Hematopoietic multipotent progenitor cell treated with erythropoietin and hydrocortisone succinate and interleukin-3 and kit ligand, for 15 days (in vitro differentiated cells): Measurements from ENCODE around the gene NRBF2.

Experiments
- DNase-seq: peaks from one replicate; pipeline ENCODE4 v3.0.0-alpha.2; 2015; ENCODE audit warnings: low spot score

NRBF2 gene

DNA sequence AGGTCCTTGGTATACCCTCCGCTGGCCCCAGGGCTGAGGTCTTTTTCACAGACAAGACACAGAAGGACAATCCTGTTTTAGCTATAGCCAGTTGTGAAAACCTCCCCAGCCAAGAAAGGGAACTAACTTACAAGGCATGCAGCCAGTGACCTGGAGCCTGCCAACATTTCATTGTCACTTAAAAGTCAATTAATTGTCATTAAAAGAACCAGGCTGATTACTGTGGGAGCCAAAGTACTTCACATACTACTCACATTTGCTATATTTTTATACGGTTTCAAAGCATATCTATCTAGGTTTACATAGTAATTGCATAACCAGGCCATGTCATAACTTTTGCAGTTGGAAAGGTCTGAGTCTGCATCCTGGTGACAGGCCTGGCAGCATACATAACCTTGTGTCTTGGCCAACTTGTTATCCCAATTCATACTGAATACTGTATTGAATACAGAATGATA, 31.1 kb downstream of the NRBF2 start:
- no peak for DNase-seq

DNA sequence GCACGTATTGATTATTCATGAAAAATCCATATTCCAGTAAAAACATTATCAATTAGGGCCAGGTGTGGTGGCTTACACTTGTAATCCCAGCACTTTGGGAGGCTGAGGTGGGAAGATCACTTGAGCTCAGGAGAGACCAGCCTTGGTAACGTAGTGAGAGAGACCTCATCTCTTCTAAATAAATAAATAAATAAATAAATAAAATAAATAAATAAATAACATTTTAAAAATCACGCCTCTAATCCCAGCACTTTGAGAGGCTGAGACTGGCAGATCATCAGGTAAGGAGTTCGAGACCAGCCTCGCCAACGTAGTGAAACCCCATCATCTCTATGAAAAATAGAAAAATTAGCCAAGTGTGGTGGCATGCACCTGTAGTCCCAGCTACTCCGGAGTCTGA, 32.1 kb downstream of the NRBF2 start:
- DNase-seq = no peak

- peak; percentile 77 for DNase-seq
These were observed 33.7 kb downstream of the NRBF2 start for GRCh38 chr10:63166742-63167258.

GRCh38 chr10:63168821-63169462, 35.8 kb downstream of the NRBF2 start:
- no peak for DNase-seq

GRCh38 chr10:63169624-63170023, 36.5 kb downstream of the NRBF2 start:
- DNase-seq = no peak

DNA sequence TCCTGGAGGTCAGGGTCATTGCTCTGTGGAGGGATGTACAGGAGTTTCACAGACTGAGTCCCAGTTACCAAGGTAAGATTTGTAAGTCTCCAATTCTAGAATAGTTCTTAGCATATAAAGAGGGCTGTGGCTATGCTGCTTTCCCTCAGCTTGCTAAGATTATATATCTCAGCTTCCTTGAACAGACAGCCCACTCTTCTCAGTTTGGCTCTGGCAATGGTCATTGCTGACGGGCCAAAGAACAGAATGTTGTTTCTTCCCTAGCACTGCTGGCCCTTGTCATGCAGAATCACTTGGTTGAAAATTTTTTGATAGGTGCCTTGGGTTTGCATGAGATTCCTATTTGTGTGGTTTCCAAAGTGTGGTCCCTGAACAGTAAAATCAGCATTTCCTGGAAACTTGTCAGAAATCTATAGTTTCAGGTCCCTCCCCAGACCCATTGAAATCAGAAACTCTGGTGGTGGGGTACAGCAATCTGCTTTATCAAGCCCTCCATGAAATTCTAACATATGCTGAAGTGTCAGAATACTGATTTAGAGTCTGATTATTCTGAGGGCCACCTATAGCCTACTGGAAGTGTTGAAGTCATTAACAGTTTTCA, 38.2 kb downstream of the NRBF2 start:
- no peak for DNase-seq

DNA sequence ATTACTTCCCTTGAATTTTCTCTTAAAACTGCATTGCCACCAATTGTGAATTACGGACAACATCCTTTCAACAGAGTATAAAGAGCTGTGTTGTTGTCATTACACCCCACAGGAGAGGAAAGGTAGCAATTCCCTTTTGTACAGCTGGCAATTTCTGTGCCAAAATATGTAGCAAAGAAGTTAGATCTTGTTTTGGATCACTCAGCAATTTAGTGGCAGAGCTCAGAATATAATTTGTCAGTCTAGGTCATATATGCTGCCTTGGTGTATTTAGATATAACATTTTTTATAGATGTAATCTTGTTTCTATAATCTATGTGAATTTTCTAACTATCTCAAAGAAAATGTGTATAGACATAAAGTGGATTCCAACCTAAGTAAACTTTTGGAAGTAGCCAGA, 38.8 kb downstream of the NRBF2 start:
- DNase-seq = no peak

GRCh38 chr10:63173468-63174232, 40.5 kb downstream of the NRBF2 start:
- DNase-seq = no peak

DNA sequence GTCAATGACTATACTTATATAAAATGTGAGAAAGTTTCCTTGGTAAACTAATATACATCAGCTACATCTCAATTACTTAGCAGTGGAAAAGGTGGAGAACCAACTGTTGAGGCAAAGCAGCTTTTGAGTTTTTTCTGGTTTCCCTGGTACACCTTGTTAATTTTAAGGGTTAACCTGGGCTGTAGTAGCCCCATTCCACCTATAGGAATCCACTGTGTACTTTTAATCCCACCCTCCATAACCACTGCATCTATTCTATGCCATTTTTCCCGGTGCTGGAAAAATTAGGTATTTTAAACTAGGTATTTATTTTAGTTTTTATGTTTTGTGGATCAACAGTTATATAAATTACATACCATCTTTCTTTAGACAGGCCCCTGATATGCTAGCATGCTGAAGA, 42.4 kb downstream of the NRBF2 start:
- DNase-seq = no peak

DNA sequence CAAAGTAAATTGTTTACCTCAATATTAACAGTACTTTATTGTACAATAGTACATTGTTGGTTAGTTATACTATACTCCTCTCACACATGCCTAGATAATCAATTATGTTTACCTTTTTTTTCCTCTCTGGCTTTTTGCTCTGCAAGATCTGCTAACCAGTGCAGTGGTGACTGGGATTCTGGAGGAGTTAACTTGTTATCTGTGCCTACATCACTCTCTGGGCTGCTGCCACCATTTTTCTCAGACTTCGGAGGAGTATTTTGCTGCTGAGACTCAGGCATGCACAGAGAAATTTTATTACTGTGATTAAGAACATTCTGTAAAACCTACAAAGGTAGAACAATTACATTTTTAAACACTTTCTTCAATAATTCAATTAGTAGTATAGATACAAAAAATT, 59.7 kb downstream of the NRBF2 start:
- DNase-seq = no peak

DNA sequence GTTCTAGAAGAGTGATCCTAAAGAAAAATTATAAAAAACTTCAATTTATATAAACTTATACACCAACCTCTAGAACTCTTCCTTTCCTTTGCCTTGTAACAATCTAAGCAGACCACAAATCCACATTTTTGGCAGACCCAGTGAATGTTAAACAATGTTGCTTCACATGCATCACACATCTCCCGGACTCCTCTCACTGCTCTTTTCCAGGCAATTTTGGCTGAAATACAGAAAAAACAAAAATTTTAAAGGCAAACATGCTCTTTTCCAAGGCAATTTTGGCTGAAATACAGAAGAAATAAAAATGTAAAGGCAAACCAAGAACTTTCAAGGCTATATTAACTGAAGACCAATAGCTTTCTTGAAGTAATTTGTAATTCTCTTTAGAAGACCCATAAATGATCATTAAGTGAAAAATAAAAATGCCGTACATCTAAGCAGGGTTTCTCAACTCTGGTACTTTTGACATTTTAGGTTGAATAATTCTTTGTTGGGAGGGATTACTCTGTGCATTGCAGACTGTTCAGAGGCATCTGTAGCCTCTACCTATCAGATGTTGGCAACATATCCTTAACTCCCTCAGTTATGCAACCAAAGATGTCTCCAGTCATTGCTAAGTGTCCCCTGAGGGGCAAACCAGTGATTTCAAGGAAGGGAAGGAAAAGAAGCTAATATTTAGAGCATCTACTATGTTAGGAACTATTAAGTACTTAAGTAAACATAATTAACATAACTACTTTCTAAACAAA, 64.4 kb downstream of the NRBF2 start:
- no peak for DNase-seq

DNA sequence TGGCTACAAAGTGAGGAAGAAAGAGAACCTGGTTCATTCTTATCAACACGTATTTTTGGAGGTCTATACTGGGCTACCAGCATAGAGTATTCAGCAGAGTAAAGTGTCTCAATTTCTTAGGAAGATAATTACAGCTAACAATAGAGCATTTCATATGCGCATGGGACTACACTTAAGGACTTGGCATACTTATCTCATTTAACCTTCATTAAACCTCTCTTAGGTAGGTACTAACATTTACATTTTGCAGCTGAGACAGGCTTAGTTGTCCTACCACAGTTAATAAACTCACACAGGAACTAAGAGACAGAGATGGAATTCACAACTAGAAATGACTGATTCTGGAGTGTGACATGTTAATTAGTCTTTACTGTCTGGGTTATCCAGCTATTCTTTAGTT, 66.6 kb downstream of the NRBF2 start:
- no peak for DNase-seq

DNA sequence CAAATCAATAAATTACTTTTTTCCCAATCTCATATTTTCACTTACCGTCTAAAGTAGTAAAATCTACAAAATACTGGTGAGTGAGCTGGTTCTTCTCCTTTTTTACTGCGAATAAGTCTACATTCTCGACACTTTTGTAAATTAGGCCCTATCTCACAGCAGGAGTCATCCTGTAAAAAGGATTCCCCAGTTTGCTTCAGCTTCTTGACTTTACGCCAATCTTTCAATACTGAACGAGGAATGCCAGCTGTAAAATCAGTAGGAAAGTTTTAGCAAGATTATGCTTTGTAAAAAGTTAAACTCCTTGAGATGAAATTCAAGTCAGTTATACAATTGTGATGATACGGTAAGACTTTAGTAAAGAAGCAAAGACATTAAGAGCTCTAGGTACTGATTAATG, 67.3 kb downstream of the NRBF2 start:
- DNase-seq = no peak

DNA sequence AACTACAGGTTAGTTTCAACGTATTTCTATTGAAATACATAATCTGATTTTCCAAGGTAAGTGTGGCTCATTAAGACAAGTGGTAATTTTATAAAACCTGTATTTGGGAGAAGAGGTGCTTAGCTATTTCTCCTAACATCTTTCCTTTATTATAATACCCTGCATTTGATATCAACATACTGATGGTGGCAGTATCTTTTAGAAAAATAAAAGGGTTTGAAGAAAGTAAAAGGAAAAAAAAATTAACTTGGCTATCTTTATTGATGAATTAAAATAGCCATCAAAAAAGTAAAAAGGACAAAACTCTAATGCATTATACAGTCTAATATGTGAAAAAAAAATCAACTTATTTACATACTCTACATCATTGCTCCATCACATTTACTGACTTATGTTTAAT, 68.0 kb downstream of the NRBF2 start:
- DNase-seq = no peak
